DND-41 (cell line): ENCODE measurements around the gene FAM180A.

Experiments
- ATAC-seq: fragments of 200-7000 bp; cut with Tn5 transposase; 3 replicates; pipeline ENCODE4 v1.9.1; 2021; ENCODE audit warnings: low read depth; ENCODE audit not compliant: insufficient read depth
- DNase-seq: peaks from one replicate; pipeline ENCODE4 v3.0.0-alpha.2; 2020
- H2AFZ ChIP-seq: 2 replicates; pipeline ENCODE4 v1.6.0; 2012; ENCODE audit warnings: low read depth, low read length
- H3K27ac ChIP-seq: 2 replicates; pipeline ENCODE4 v1.5.1; 2012; ENCODE audit warnings: low read length, inconsistent platforms
- H3K27me3 ChIP-seq: fragments of 200-600 bp; sonication (generic); 2 replicates; pipeline ENCODE4 v1.6.0; 2012; ENCODE audit warnings: low read length, mild to moderate bottlenecking, inconsistent platforms; ENCODE audit not compliant: insufficient read depth, poor library complexity
- H3K36me3 ChIP-seq: 2 replicates; pipeline ENCODE4 v1.5.1; 2012; ENCODE audit warnings: low read length, inconsistent platforms; ENCODE audit not compliant: insufficient read depth
- H3K4me1 ChIP-seq: 2 replicates; pipeline ENCODE4 v1.5.1; 2012; ENCODE audit warnings: mild to moderate bottlenecking, low read length; ENCODE audit not compliant: insufficient read depth
- H3K4me2 ChIP-seq: 2 replicates; pipeline ENCODE4 v1.6.0; 2012; ENCODE audit warnings: mild to moderate bottlenecking, moderate library complexity, low read length, inconsistent platforms; ENCODE audit not compliant: insufficient read depth
- H3K4me3 ChIP-seq, 2 experiments: fragments of 200-600 bp in 1 of 2; shearing (Covaris generic) in 1 of 2; 2 replicates each; pipeline ENCODE4 v1.5.1; 2012 to 2016; ENCODE audit warnings: inconsistent platforms in 2 of 2, low read length in 2 of 2, mild to moderate bottlenecking in 2 of 2, low read depth in 1 of 2, moderate library complexity in 1 of 2
- H3K79me2 ChIP-seq: 2 replicates; pipeline ENCODE4 v1.6.0; 2012; ENCODE audit warnings: low read length, inconsistent platforms; ENCODE audit not compliant: insufficient read depth
- H3K9ac ChIP-seq: 2 replicates; pipeline ENCODE4 v1.6.0; 2012; ENCODE audit warnings: low read depth, mild to moderate bottlenecking, inconsistent platforms, low read length, moderate library complexity
- H3K9me3 ChIP-seq: 2 replicates; pipeline ENCODE4 v1.5.1; 2012; ENCODE audit warnings: low read length, moderate library complexity, mild to moderate bottlenecking, inconsistent platforms; ENCODE audit not compliant: insufficient read depth, severe bottlenecking
- H4K20me1 ChIP-seq: 2 replicates; pipeline ENCODE4 v1.6.0; 2012; ENCODE audit warnings: low read length; ENCODE audit not compliant: insufficient read depth
- CTCF ChIP-seq: IDR thresholded peaks from 2 replicates; pipeline ENCODE4 v1.5.1; 2012; ENCODE audit warnings: borderline replicate concordance, low read length, moderate library complexity, mild to moderate bottlenecking; ENCODE audit not compliant: poor library complexity, severe bottlenecking; ENCODE audit errors: extremely low read depth
- EZH2 ChIP-seq: IDR thresholded peaks from 3 replicates; pipeline ENCODE4 v1.6.1; 2012; ENCODE audit warnings: borderline replicate concordance, low read depth, mild to moderate bottlenecking, moderate library complexity, low read length, inconsistent platforms; ENCODE audit not compliant: severe bottlenecking

FAM180A gene

GRCh38 chr7:135707570-135707966 is 41.0 kb downstream of the FAM180A start:
- no peak for TF ChIP-seq CTCF
- no peak for TF ChIP-seq EZH2
- H3K4me2 ChIP-seq, result no peak overlapping the region
- no peak overlapping the region for H3K9ac ChIP-seq
- DNase-seq (no peak), ATAC-seq (no peak)
- no peaks in the 10 kb centered on the region for H3K9me3 ChIP-seq
- no peaks in the 10 kb centered on the region for H3K79me2 ChIP-seq
- no peaks in the 10 kb centered on the region for H3K27me3 ChIP-seq
- H3K36me3 ChIP-seq, result no peaks in the 10 kb centered on the region
- no peaks in the 10 kb centered on the region for H3K4me1 ChIP-seq
- no peak overlapping the region for H3K27ac ChIP-seq
- H3K4me3 ChIP-seq, result no peak overlapping the region
- H4K20me1 ChIP-seq, result no peaks in the 10 kb centered on the region
- H2AFZ ChIP-seq, result no peak overlapping the region

GRCh38 chr7:135706858-135707569 is 41.6 kb downstream of the FAM180A start:
- H3K27ac ChIP-seq, result no peak overlapping the region
- ATAC-seq (no peak), DNase-seq (no peak)

GRCh38 chr7:135706038-135706742 is 42.4 kb downstream of the FAM180A start:
- Histone ChIP-seq H3K4me3 (no peak overlapping the region), H3K4me1 (no peaks in the 10 kb centered on the region), H2AFZ (no peak overlapping the region), H3K36me3 (no peaks in the 10 kb centered on the region), H4K20me1 (no peaks in the 10 kb centered on the region), H3K4me2 (no peak overlapping the region), H3K9ac (no peak overlapping the region), H3K79me2 (no peaks in the 10 kb centered on the region), H3K27me3 (no peaks in the 10 kb centered on the region), H3K9me3 (no peaks in the 10 kb centered on the region), H3K27ac (no peak overlapping the region)
- DNase-seq (no peak), ATAC-seq (no peak)
- TF ChIP-seq EZH2 (no peak), CTCF (no peak)

More at GRCh38 chr7:135706858-135707569, 41.6 kb downstream of the FAM180A start:
- no peaks in the 10 kb centered on the region for H3K4me1 ChIP-seq
- no peak overlapping the region for H2AFZ ChIP-seq
- TF ChIP-seq CTCF (no peak), EZH2 (no peak)
- no peak overlapping the region for H3K4me3 ChIP-seq
- H4K20me1 ChIP-seq, result no peaks in the 10 kb centered on the region
- H3K9me3 ChIP-seq, result no peaks in the 10 kb centered on the region
- no peak overlapping the region for H3K9ac ChIP-seq
- no peaks in the 10 kb centered on the region for H3K79me2 ChIP-seq
- H3K36me3 ChIP-seq, result no peaks in the 10 kb centered on the region
- no peaks in the 10 kb centered on the region for H3K27me3 ChIP-seq
- no peak overlapping the region for H3K4me2 ChIP-seq
